GM11168 (cell line): ENCODE results near the gene BNC2.

Source experiments
- in situ Hi-C: fragments of 300-500 bp; cut with MboI; formaldehyde crosslinking; loops from one replicate; pipeline ENCODE4 v1.12.0; 2022; ENCODE audit warnings: low sequenced_read_pairs; ENCODE audit not compliant: unreplicated experiment

BNC2 gene

GRCh38 chr9:16410601-16411280, 459.7 kb downstream of the BNC2 start:
- in situ Hi-C loops = no loop called here

GRCh38 chr9:16407617-16408016, 462.9 kb downstream of the BNC2 start:
- in situ Hi-C loops = no loop called here

GRCh38 chr9:16406526-16407225, 463.8 kb downstream of the BNC2 start:
- in situ Hi-C loops = no loop called here

- in situ Hi-C loops = no loop called here
Observed at GRCh38 chr9:16405421-16405820, 465.0 kb downstream of the BNC2 start.

GRCh38 chr9:16401701-16402100, 468.8 kb downstream of the BNC2 start:
- in situ Hi-C loops = no loop called here

- in situ Hi-C loops = no loop called here
Observed at GRCh38 chr9:16398691-16399090, 471.8 kb downstream of the BNC2 start.

- in situ Hi-C loops = no loop called here
Observed at GRCh38 chr9:16396389-16396788, 474.1 kb downstream of the BNC2 start.

GRCh38 chr9:16391369-16391768, 479.1 kb downstream of the BNC2 start:
- in situ Hi-C loops = no loop called here

GRCh38 chr9:16387382-16387781, 483.1 kb downstream of the BNC2 start:
- in situ Hi-C loops = no loop called here

- in situ Hi-C loops = no loop called here
Observed at GRCh38 chr9:16386827-16387077, 483.7 kb downstream of the BNC2 start.

- in situ Hi-C loops = no loop called here
Observed at GRCh38 chr9:16386007-16386826, 484.3 kb downstream of the BNC2 start.

GRCh38 chr9:16385590-16385989, 484.9 kb downstream of the BNC2 start:
- in situ Hi-C loops = no loop called here

- in situ Hi-C loops = no loop called here
Observed at GRCh38 chr9:16384993-16385392, 485.5 kb downstream of the BNC2 start.

GRCh38 chr9:16377311-16377710, 493.2 kb downstream of the BNC2 start:
- in situ Hi-C loops = no loop called here

- in situ Hi-C loops = no loop called here
Observed at GRCh38 chr9:16371306-16371705, 499.2 kb downstream of the BNC2 start.

GRCh38 chr9:16370647-16371046, 499.8 kb downstream of the BNC2 start:
- in situ Hi-C loops = no loop called here

GRCh38 chr9:16369427-16369826, 501.0 kb downstream of the BNC2 start:
- in situ Hi-C loops = no loop called here

- in situ Hi-C loops = no loop called here
Observed at GRCh38 chr9:16368237-16369087, 502.0 kb downstream of the BNC2 start.

- in situ Hi-C loops = no loop called here
Observed at GRCh38 chr9:16367605-16368231, 502.8 kb downstream of the BNC2 start.

GRCh38 chr9:16364347-16364746, 506.1 kb downstream of the BNC2 start:
- in situ Hi-C loops = no loop called here
